SK-N-SH treated with all-trans-retinoic acid at 6 μM for 48 hours (cell line): ENCODE measurements around the gene ADIPOR2.

Experiments used
- ARNTL ChIP-seq: fragments of 450-650 bp; formaldehyde crosslinking; IDR thresholded peaks from 2 replicates; pipeline ENCODE4 v1.5.0; 2020; ENCODE audit warnings: low read depth, mild to moderate bottlenecking, moderate library complexity, borderline replicate concordance
- CREB5 ChIP-seq: fragments of 250-450 bp; sonication (Bioruptor Pico); IDR thresholded peaks from 2 replicates; pipeline ENCODE4 v1.5.1; 2020; ENCODE audit warnings: low read depth, mild to moderate bottlenecking, moderate library complexity
- CSRNP3 ChIP-seq: fragments of 250-450 bp; sonication (Bioruptor Pico); IDR thresholded peaks from 2 replicates; pipeline ENCODE4 v1.5.1; 2021; ENCODE audit warnings: mild to moderate bottlenecking, moderate library complexity
- ISL1 ChIP-seq: fragments of 250-450 bp; sonication (Bioruptor Pico); IDR thresholded peaks from 2 replicates; pipeline ENCODE4 v2.1.2; 2022; ENCODE audit warnings: mild to moderate bottlenecking, moderate library complexity
- OSR1 ChIP-seq: fragments of 250-450 bp; sonication (Bioruptor Pico); IDR thresholded peaks from 2 replicates; pipeline ENCODE4 v1.8.0; 2022; ENCODE audit warnings: moderate library complexity, mild to moderate bottlenecking, inconsistent platforms
- PATZ1 ChIP-seq: fragments of 250-450 bp; sonication (Bioruptor Pico); IDR thresholded peaks from 2 replicates; pipeline ENCODE4 v1.8.0; 2020; ENCODE audit warnings: mild to moderate bottlenecking, moderate library complexity, borderline replicate concordance
- PPARA ChIP-seq: fragments of 250-450 bp; sonication (Bioruptor Pico); IDR thresholded peaks from 2 replicates; pipeline ENCODE4 v1.5.0; 2020; ENCODE audit warnings: mild to moderate bottlenecking, borderline replicate concordance
- RARB ChIP-seq: fragments of 250-450 bp; sonication (Bioruptor Pico); IDR thresholded peaks from 2 replicates; pipeline ENCODE4 v1.8.0; 2021; ENCODE audit warnings: mild to moderate bottlenecking, moderate library complexity
- SNAI2 ChIP-seq: fragments of 250-450 bp; sonication (Bioruptor Pico); IDR thresholded peaks from 2 replicates; pipeline ENCODE4 v1.5.0; 2020; ENCODE audit warnings: mild to moderate bottlenecking, moderate library complexity
- TOX ChIP-seq: fragments of 250-450 bp; sonication (Bioruptor Pico); IDR thresholded peaks from 2 replicates; pipeline ENCODE4 v1.8.0; 2021; ENCODE audit warnings: mild to moderate bottlenecking, moderate library complexity, borderline replicate concordance
- ZC3H10 ChIP-seq: fragments of 250-450 bp; sonication (Bioruptor Pico); IDR thresholded peaks from 2 replicates; pipeline ENCODE4 v1.5.1; 2021; ENCODE audit warnings: mild to moderate bottlenecking, moderate library complexity
- ZNF565 ChIP-seq: fragments of 450-650 bp; formaldehyde crosslinking; conservative IDR thresholded peaks from 2 replicates; pipeline ENCODE4 v1.5.0; 2020; ENCODE audit warnings: low read depth, mild to moderate bottlenecking, moderate library complexity

- no peak for TF ChIP-seq RARB (CRISPR knock-in tag)
- TF ChIP-seq PATZ1 (CRISPR knock-in tag): no peak
- TF ChIP-seq ISL1: no peak
- TF ChIP-seq CSRNP3: no peak
- TF ChIP-seq PPARA (CRISPR knock-in tag): no peak
- TF ChIP-seq ARNTL (CRISPR knock-in tag): no peak
- TF ChIP-seq ZC3H10 (CRISPR knock-in tag): no peak
- no peak for TF ChIP-seq ZNF565 (CRISPR knock-in tag)
- no peak for TF ChIP-seq TOX (CRISPR knock-in tag)
- TF ChIP-seq SNAI2: no peak
- no peak for TF ChIP-seq OSR1 (CRISPR knock-in tag)
- TF ChIP-seq CREB5 (CRISPR knock-in tag): no peak
Observed at GRCh38 chr12:1819571-1819970, 128.7 kb downstream of the ADIPOR2 start.
